ENCODE data around the gene SPATA31E1.

DNA sequence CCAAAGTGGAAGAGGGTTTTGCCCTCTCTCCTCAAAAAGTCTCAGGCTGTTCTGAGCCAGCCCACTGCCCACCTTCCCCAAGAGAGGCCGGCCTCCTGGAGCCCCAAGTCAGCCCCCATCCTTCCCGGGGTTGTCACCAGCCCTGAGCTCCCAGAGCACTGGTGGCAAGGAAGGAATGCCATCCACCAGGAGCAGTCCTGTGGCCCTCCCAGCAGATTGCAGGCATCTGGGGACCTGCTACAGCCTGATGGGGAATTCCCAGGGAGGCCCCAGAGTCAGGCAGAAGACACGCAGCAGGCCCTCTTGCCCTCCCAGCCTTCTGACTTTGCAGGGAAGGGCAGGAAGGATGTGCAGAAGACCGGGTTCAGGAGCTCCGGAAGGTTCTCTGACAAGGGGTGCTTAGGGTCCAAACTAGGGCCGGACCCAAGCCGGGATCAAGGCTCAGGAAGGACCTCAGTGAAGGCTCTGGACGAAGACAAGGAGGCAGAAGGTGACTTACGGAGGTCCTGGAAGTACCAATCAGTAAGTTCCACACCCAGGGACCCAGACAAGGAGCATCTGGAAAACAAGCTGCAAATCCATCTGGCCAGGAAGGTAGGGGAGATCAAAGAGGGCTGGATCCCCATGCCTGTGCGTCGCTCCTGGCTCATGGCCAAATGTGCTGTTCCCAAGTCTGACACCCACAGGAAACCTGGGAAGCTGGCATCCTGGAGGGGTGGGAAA lies 3.7 kb downstream of the SPATA31E1 start:
- TF ChIP-seq, protein P1, sequence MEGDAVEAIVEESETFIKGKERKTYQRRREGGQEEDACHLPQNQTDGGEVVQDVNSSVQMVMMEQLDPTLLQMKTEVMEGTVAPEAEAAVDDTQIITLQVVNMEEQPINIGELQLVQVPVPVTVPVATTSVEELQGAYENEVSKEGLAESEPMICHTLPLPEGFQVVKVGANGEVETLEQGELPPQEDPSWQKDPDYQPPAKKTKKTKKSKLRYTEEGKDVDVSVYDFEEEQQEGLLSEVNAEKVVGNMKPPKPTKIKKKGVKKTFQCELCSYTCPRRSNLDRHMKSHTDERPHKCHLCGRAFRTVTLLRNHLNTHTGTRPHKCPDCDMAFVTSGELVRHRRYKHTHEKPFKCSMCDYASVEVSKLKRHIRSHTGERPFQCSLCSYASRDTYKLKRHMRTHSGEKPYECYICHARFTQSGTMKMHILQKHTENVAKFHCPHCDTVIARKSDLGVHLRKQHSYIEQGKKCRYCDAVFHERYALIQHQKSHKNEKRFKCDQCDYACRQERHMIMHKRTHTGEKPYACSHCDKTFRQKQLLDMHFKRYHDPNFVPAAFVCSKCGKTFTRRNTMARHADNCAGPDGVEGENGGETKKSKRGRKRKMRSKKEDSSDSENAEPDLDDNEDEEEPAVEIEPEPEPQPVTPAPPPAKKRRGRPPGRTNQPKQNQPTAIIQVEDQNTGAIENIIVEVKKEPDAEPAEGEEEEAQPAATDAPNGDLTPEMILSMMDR (IDR thresholded peaks at IDR 0.05): no peak
- TF ChIP-seq POLR2AphosphoS5 (IDR thresholded peaks at IDR 0.05): no peak
- TF ChIP-seq POLR2A (IDR thresholded peaks at IDR 0.05): no peak
- no peak for TF ChIP-seq EP300 (IDR thresholded peaks at IDR 0.05)
